Measurements from ENCODE around the gene VAX1. TPM values are rescaled to one million over a fixed set of nuclear protein-coding genes. Genes with fewer than 3 reads are reported as not detected.
A peak's percentile ranks its signal among the peaks of the same experiment; 100 is the strongest.

The VAX1 gene
- total and polyA plus RNA-seq, 2 donors (not counting 1 experiment from before 2014, with no cell fraction given), result not detected

GRCh38 chr10:117163061-117163953 lies 25.2 kb upstream of the VAX1 start:
- Histone ChIP-seq H3K4me3 (ENCODE audit: control extremely low read depth in 1 of 5, extremely low read depth in 1 of 5, insufficient read depth in 1 of 5, low read depth in 2 of 5, low read length in 4 of 5) (no peak overlapping the region), H3K4me2 (replicated peaks; ENCODE audit: low read depth, low read length, poor library complexity, severe bottlenecking) (peak overlapping the region; percentile 19), H3K36me3 (replicated peaks in 1 of 2; ENCODE audit: control extremely low read depth in 1 of 2, control insufficient read depth in 1 of 2, extremely low read depth in 1 of 2, insufficient read depth in 2 of 2, low read length in 1 of 2) (no peaks in the 10 kb centered on the region), H2AFZ (ENCODE audit: insufficient read depth, low read depth, low read length, poor library complexity, severe bottlenecking) (no peak overlapping the region), H3K9ac (ENCODE audit: low read length) (no peak overlapping the region), H3K9me3 (ENCODE audit: control extremely low read depth in 1 of 3, control insufficient read depth in 2 of 3, insufficient read depth in 1 of 3, low read length in 2 of 3) (peaks cover 0 to 41% (median 0%) of the 10 kb centered on the region in 3 donors), H3K79me2 (ENCODE audit: control insufficient read depth, insufficient read depth, low read length) (no peaks in the 10 kb centered on the region), H4K20me1 (ENCODE audit: control insufficient read depth, insufficient read depth, low read length, poor library complexity, severe bottlenecking) (no peaks in the 10 kb centered on the region), H3K27ac (ENCODE audit: low read length in 2 of 2) (no peak overlapping the region), H3K4me1 (ENCODE audit: control insufficient read depth in 2 of 2, insufficient read depth in 2 of 2, low read length in 2 of 2) (peaks cover 23 to 24% of the 10 kb centered on the region in 2 donors), H3K27me3 (replicated peaks in 1 of 4; ENCODE audit: control extremely low read depth in 1 of 4, control insufficient read depth in 3 of 4, insufficient read depth in 4 of 4, low read length in 3 of 4) (peaks cover 0 to 89% (median 71%) of the 10 kb centered on the region in 4 experiments)
- CTCF ChIA-PET, result interaction anchor here (0.6 to 1.7 kb wide), 3 partner anchors 12 to 367 kb away, joined by 4 to 6 read pairs (median 6); no protein-coding TSS in a partner anchor
- intact Hi-C loops (cut with micrococcal nuclease), result no loop called here
- TF ChIP-seq CTCF (IDR thresholded peaks at IDR 0.05), result no peak
- TF ChIP-seq EZH2 (IDR thresholded peaks at IDR 0.05; ENCODE audit: borderline replicate concordance, insufficient read depth, low read depth, low read length, poor library complexity, severe bottlenecking), result no peak
- Mint-ChIP-seq H3K27me3 (peaks cover 68% of the 10 kb centered on the region), H3K4me1 (peaks cover 23% of the 10 kb centered on the region), H3K4me3 (no peak overlapping the region), H3K27ac (no peak overlapping the region), H3K9me3 (ENCODE audit: insufficient read depth) (no peaks in the 10 kb centered on the region)
- ATAC-seq (ENCODE audit: low read depth) (no peak), DNase-seq (peak; percentile 18)
- 8% methylated on average over 82 of the region's 82 CpGs for WGBS (ENCODE audit: insufficient coverage)
- POLR2A ChIA-PET, result no interaction called here
